Measurements from ENCODE around the gene PPP1R14D.

PPP1R14D gene

GRCh38 chr15:40831861-40832260 lies 3.4 kb upstream of the PPP1R14D start:
- Histone ChIP-seq H3K4me2 (ENCODE audit: low read depth, low read length, poor library complexity, severe bottlenecking) (no peak overlapping the region), H3K27me3 (ENCODE audit: low read length) (no peaks in the 10 kb centered on the region), H3K9me3 (ENCODE audit: insufficient read depth, low read length) (no peaks in the 10 kb centered on the region), H4K20me1 (ENCODE audit: low read depth, low read length) (no peaks in the 10 kb centered on the region), H2AFZ (ENCODE audit: low read depth, low read length, severe bottlenecking) (no peak overlapping the region), H3K79me2 (ENCODE audit: insufficient read depth, low read length) (no peaks in the 10 kb centered on the region), H3K36me3 (ENCODE audit: low read length) (no peaks in the 10 kb centered on the region), H3K27ac (ENCODE audit: low read depth, low read length) (no peak overlapping the region), H3K9me2 (replicated peaks; ENCODE audit: insufficient read depth, low read length) (no peaks in the 10 kb centered on the region), H3F3A (ENCODE audit: insufficient read depth) (no peaks in the 10 kb centered on the region), H3K4me3 (ENCODE audit: insufficient read depth, low read length, poor library complexity, severe bottlenecking) (no peak overlapping the region), H3K9ac (ENCODE audit: low read length) (no peak overlapping the region)
- no peak for TF ChIP-seq EZH2phosphoT487 (conservative IDR thresholded peaks at IDR 0.05; ENCODE audit: low read length)
- TF ChIP-seq CTCF (IDR thresholded peaks at IDR 0.05; ENCODE audit: insufficient read depth, low read length, poor library complexity, severe bottlenecking): no peak

GRCh38 chr15:40830884-40831283 lies 2.4 kb upstream of the PPP1R14D start:
- Histone ChIP-seq H3K36me3 (ENCODE audit: low read length) (no peaks in the 10 kb centered on the region), H3K79me2 (ENCODE audit: insufficient read depth, low read length) (no peaks in the 10 kb centered on the region), H3K4me3 (ENCODE audit: insufficient read depth, low read length, poor library complexity, severe bottlenecking) (no peak overlapping the region), H3K27me3 (ENCODE audit: low read length) (no peaks in the 10 kb centered on the region), H3K9me2 (replicated peaks; ENCODE audit: insufficient read depth, low read length) (no peaks in the 10 kb centered on the region), H3K27ac (ENCODE audit: low read depth, low read length) (no peak overlapping the region), H3F3A (ENCODE audit: insufficient read depth) (no peaks in the 10 kb centered on the region), H3K4me2 (ENCODE audit: low read depth, low read length, poor library complexity, severe bottlenecking) (no peak overlapping the region), H3K9me3 (ENCODE audit: insufficient read depth, low read length) (no peaks in the 10 kb centered on the region), H3K9ac (ENCODE audit: low read length) (no peak overlapping the region), H2AFZ (ENCODE audit: low read depth, low read length, severe bottlenecking) (no peak overlapping the region), H4K20me1 (ENCODE audit: low read depth, low read length) (no peaks in the 10 kb centered on the region)
- TF ChIP-seq CTCF (IDR thresholded peaks at IDR 0.05; ENCODE audit: insufficient read depth, low read length, poor library complexity, severe bottlenecking) (no peak), EZH2phosphoT487 (conservative IDR thresholded peaks at IDR 0.05; ENCODE audit: low read length) (no peak)

GRCh38 chr15:40829115-40829514 lies 607 bp upstream of the PPP1R14D start:
- H4K20me1 ChIP-seq (ENCODE audit: low read depth, low read length): no peaks in the 10 kb centered on the region
- no peaks in the 10 kb centered on the region for H3K79me2 ChIP-seq (ENCODE audit: insufficient read depth, low read length)
- H3K36me3 ChIP-seq (ENCODE audit: low read length): no peaks in the 10 kb centered on the region
- no peaks in the 10 kb centered on the region for H3K27me3 ChIP-seq (ENCODE audit: low read length)
- no peak overlapping the region for H2AFZ ChIP-seq (ENCODE audit: low read depth, low read length, severe bottlenecking)
- H3K9ac ChIP-seq (ENCODE audit: low read length): no peak overlapping the region
- H3K4me2 ChIP-seq (ENCODE audit: low read depth, low read length, poor library complexity, severe bottlenecking): no peak overlapping the region
- no peaks in the 10 kb centered on the region for H3F3A ChIP-seq (ENCODE audit: insufficient read depth)
- no peaks in the 10 kb centered on the region for H3K9me3 ChIP-seq (ENCODE audit: insufficient read depth, low read length)
- H3K27ac ChIP-seq (ENCODE audit: low read depth, low read length): no peak overlapping the region
- H3K4me3 ChIP-seq (ENCODE audit: insufficient read depth, low read length, poor library complexity, severe bottlenecking): no peak overlapping the region
- no peak for TF ChIP-seq CTCF (IDR thresholded peaks at IDR 0.05; ENCODE audit: insufficient read depth, low read length, poor library complexity, severe bottlenecking)
- no peak for TF ChIP-seq EZH2phosphoT487 (conservative IDR thresholded peaks at IDR 0.05; ENCODE audit: low read length)
- no peaks in the 10 kb centered on the region for H3K9me2 ChIP-seq (replicated peaks; ENCODE audit: insufficient read depth, low read length)

All from SU-DHL-6 (cell line).